K562 (cell line): ENCODE results near the gene TNPO2. TPM values are rescaled to one million over a fixed set of nuclear protein-coding genes. Genes with fewer than 3 reads are reported as not detected.
A peak's percentile ranks its signal among the peaks of the same experiment; 100 is the strongest.

Experiments
- ATAC-seq: fragments of 200-7000 bp; cut with Tn5 transposase; 3 replicates; pipeline ENCODE4 v1.9.1; 2020; ENCODE audit warnings: moderate library complexity
- BruUV-seq: library from RNA; stranded (reverse); fragments of 400-500 nt; replicated peaks from 2 replicates; lab custom pipeline; 2021; lab: Mats Ljungman, UMichigan
- CTCF ChIA-PET: fragments of 300-600 bp; formaldehyde crosslinking; extraction: SDS; loops from one replicate; lab custom pipeline; 2021; ENCODE audit warnings: low intra/inter-chr PET ratio; lab: Yijun Ruan, JAX
- POLR2A ChIA-PET: fragments of 300-600, 350-650 bp; sonication (Branson Sonifier 250); formaldehyde crosslinking; extraction: SDS; loops from one replicate; lab custom pipeline; 2021; ENCODE audit warnings: antibody characterized with exemption, inconsistent platforms; lab: Yijun Ruan, JAX
- DNase-seq, 4 experiments: peaks; one replicate each; pipeline versions ENCODE4 v3.0.0 to v3.0.0-alpha.2; 2011 to 2018; ENCODE audit warnings: low spot score in 3 of 4, mixed read lengths in 3 of 4; ENCODE audit errors: extremely low read depth in 1 of 4
- FAIRE-seq: peaks from 2 replicates; lab custom pipeline; 2011; peaks lifted over from hg19 to GRCh38; lab: Jason Lieb, UNC
- H2AFZ ChIP-seq: 2 replicates; pipeline ENCODE4 v1.6.0; 2011; ENCODE audit warnings: low read depth, low read length, control low read depth, inconsistent platforms
- H3K27ac ChIP-seq: fragments of 200-600 bp; 3 replicates; pipeline ENCODE4 v1.8.0; 2011; ENCODE audit warnings: low read depth, mild to moderate bottlenecking, control low read depth, inconsistent platforms, low read length, moderate library complexity, mixed read lengths; ENCODE audit errors: extremely low read depth
- H3K27me3 ChIP-seq, 2 experiments: fragments of 300-600 bp in 1 of 2; 2 replicates in 1 of 2; 3 replicates in 1 of 2; pipeline versions ENCODE4 v1.6.0 to v1.8.0; 2011; ENCODE audit warnings: inconsistent platforms in 2 of 2, low read length in 2 of 2, mild to moderate bottlenecking in 1 of 2, mixed read lengths in 1 of 2, moderate library complexity in 1 of 2; ENCODE audit not compliant: control insufficient read depth in 2 of 2, insufficient read depth in 2 of 2
- H3K36me3 ChIP-seq: fragments of 300-600 bp; 3 replicates; pipeline ENCODE4 v1.8.0; 2011; ENCODE audit warnings: mild to moderate bottlenecking, low read length, inconsistent platforms; ENCODE audit not compliant: control insufficient read depth, insufficient read depth
- H3K4me1 ChIP-seq, 2 experiments: fragments of 200-600 bp in 1 of 2; replicated peaks in 1 of 2; 2 replicates in 1 of 2; 3 replicates in 1 of 2; pipeline versions ENCODE4 v1.5.1 to v1.8.0; 2011; ENCODE audit warnings: inconsistent platforms in 2 of 2, low read length in 2 of 2, mild to moderate bottlenecking in 1 of 2, mixed read lengths in 1 of 2, moderate library complexity in 1 of 2; ENCODE audit not compliant: control insufficient read depth in 2 of 2, insufficient read depth in 2 of 2
- H3K4me2 ChIP-seq: 2 replicates; pipeline ENCODE4 v1.6.1; 2011; ENCODE audit warnings: low read length, control low read depth, inconsistent platforms, mixed read lengths; ENCODE audit not compliant: insufficient read depth
- H3K4me3 ChIP-seq: fragments of 200-600 bp; sonication (generic), shearing (Covaris generic); 2 replicates; pipeline ENCODE4 v1.5.1; 2016; ENCODE audit warnings: control low read depth, inconsistent platforms
- H3K79me2 ChIP-seq: fragments of 200-600 bp; 3 replicates; pipeline ENCODE4 v1.8.0; 2011; ENCODE audit warnings: low read length, inconsistent platforms; ENCODE audit not compliant: control insufficient read depth, insufficient read depth
- H3K9ac ChIP-seq, 2 experiments: 2 replicates each; pipeline versions ENCODE4 v1.6.0 to v1.6.1; 2011; ENCODE audit warnings: low read depth in 2 of 2, low read length in 2 of 2, control low read depth in 1 of 2, inconsistent platforms in 1 of 2, mild to moderate bottlenecking in 1 of 2, mixed read lengths in 1 of 2; ENCODE audit not compliant: insufficient read depth in 1 of 2
- H3K9me1 ChIP-seq: one replicate; pipeline ENCODE4 v1.6.0; 2011; ENCODE audit warnings: inconsistent platforms, mild to moderate bottlenecking, low read length, moderate library complexity; ENCODE audit not compliant: control insufficient read depth, insufficient read depth
- H3K9me3 ChIP-seq: replicated peaks from 2 replicates; pipeline ENCODE4 v1.5.1; 2011; ENCODE audit warnings: low read depth, low read length, inconsistent platforms; ENCODE audit not compliant: control insufficient read depth, insufficient read depth
- H4K20me1 ChIP-seq: replicated peaks from 2 replicates; pipeline ENCODE4 v1.6.1; 2011; ENCODE audit warnings: low read length, inconsistent platforms, mixed read lengths; ENCODE audit not compliant: control insufficient read depth, insufficient read depth
- CSDE1 ChIP-seq, 2 experiments: fragments of 450-650 bp; IDR thresholded peaks; 2 replicates each; pipeline ENCODE4 v1.6.1; 2016; ENCODE audit warnings: mild to moderate bottlenecking in 1 of 2
- ETS1 ChIP-seq: conservative IDR thresholded peaks from 2 replicates; pipeline ENCODE4 v1.6.1; 2011; ENCODE audit warnings: low read depth, mild to moderate bottlenecking, low read length; ENCODE audit not compliant: control insufficient read depth
- NRF1 ChIP-seq, 2 experiments: fragments of 450-650 bp; IDR thresholded peaks in 1 of 2; conservative IDR thresholded peaks in 1 of 2; 2 replicates each; pipeline ENCODE4 v1.6.1; 2014; ENCODE audit warnings: mild to moderate bottlenecking in 2 of 2
- SIX5 ChIP-seq, 2 experiments: IDR thresholded peaks; 2 replicates each; pipeline ENCODE4 v1.6.1; 2011; ENCODE audit warnings: low read length in 2 of 2, borderline replicate concordance in 1 of 2, low read depth in 1 of 2, mild to moderate bottlenecking in 1 of 2, moderate library complexity in 1 of 2; ENCODE audit not compliant: insufficient read depth in 1 of 2
- TCF15 ChIP-seq: fragments of 250-450 bp; sonication (Bioruptor Pico); IDR thresholded peaks from 2 replicates; pipeline ENCODE4 v1.8.0; 2022; ENCODE audit warnings: moderate library complexity, mild to moderate bottlenecking, inconsistent platforms
- TFAM ChIP-seq: fragments of 250-450 bp; sonication (Bioruptor Pico); conservative IDR thresholded peaks from 2 replicates; pipeline ENCODE4 v1.5.0; 2021; ENCODE audit warnings: mild to moderate bottlenecking, moderate library complexity
- XRCC5 ChIP-seq: fragments of 200-400 bp; formaldehyde crosslinking; IDR thresholded peaks from 2 replicates; pipeline ENCODE4 v1.6.1; 2017; ENCODE audit warnings: low read depth, mild to moderate bottlenecking, low read length
- ZNF780A ChIP-seq: fragments of 250-450 bp; sonication (Bioruptor Pico); IDR thresholded peaks from 2 replicates; pipeline ENCODE4 v1.5.0; 2021; ENCODE audit warnings: mild to moderate bottlenecking
- WGBS: fragments of 100-300 bp; shearing (Covaris generic); methylation state at CpG from one replicate; pipeline ENCODE4 v1.1.6; 2016; ENCODE audit warnings: low coverage, mixed read lengths; ENCODE audit not compliant: insufficient coverage; ENCODE audit errors: missing lambda C conversion rate; 5-methylcytosine and 5-hydroxymethylcytosine counted together
- in situ Hi-C: fragments of 300-500 bp; cut with MboI; formaldehyde crosslinking; loops from 4 replicates; pipeline ENCODE4 v1.15.0; 2018; ENCODE audit warnings: inconsistent platforms, mixed read lengths
- intact Hi-C: fragments of 100-400 bp; cut with micrococcal nuclease; formaldehyde crosslinking; loops from 2 replicates; pipeline ENCODE4 v1.14.2; 2022
- polyA plus RNA-seq, 8 experiments: library from polyadenylated mRNA; depleted of rRNA in 4 of 8; stranded (reverse) in 5 of 8; unstranded in 3 of 8; fragments of >200 nt; fragmentation: Nextera tagmentation in 2 of 8; fragmentation: Illumina TruSeq in 1 of 8; extraction: Ambion mirVana in 2 of 8; extraction: Trizol in 1 of 8; gene quantifications; 2 replicates each; pipeline versions ENCODE4 v1.2.1 to v1.2.3, GENCODE V29; 2011 to 2014; ENCODE audit warnings: inconsistent platforms in 1 of 8, missing spikeins in 1 of 8
- total RNA-seq, 7 experiments: library from RNA; depleted of rRNA in 6 of 7; stranded (reverse); fragments of >200 nt in 6 of 7; fragmentation: Illumina TruSeq in 2 of 7; extraction: Trizol in 2 of 7; gene quantifications; 2 replicates each; pipeline versions ENCODE4 v1.2.1 to v1.2.3, GENCODE V29; 2011 to 2021; ENCODE audit warnings: low replicate concordance in 1 of 7
- TF ChIP-seq, protein P1 (sequence below): sonication (generic); formaldehyde crosslinking; IDR thresholded peaks from 2 replicates; pipeline ENCODE4 v1.8.0; 2022; ENCODE audit warnings: mild to moderate bottlenecking, missing genetic modification reagents
- TF ChIP-seq, protein P2 (sequence below): sonication (generic); formaldehyde crosslinking; IDR thresholded peaks from 2 replicates; pipeline ENCODE4 v1.5.0; 2020; ENCODE audit warnings: missing genetic modification reagents
- TF ChIP-seq, protein P3 (sequence below), 2 experiments: IDR thresholded peaks; 2 replicates each; pipeline ENCODE4 v1.6.1; 2012; ENCODE audit warnings: improper control_type of control experiment in 2 of 2, low read depth in 2 of 2, low read length in 2 of 2, borderline replicate concordance in 1 of 2

TNPO2 gene
- total and polyA plus RNA-seq, 9 of the 15 experiments (the other 6 are each of a cell fraction or from before 2014, with no cell fraction given), result 6.0 to 126 (median 53.8) TPM

DNA sequence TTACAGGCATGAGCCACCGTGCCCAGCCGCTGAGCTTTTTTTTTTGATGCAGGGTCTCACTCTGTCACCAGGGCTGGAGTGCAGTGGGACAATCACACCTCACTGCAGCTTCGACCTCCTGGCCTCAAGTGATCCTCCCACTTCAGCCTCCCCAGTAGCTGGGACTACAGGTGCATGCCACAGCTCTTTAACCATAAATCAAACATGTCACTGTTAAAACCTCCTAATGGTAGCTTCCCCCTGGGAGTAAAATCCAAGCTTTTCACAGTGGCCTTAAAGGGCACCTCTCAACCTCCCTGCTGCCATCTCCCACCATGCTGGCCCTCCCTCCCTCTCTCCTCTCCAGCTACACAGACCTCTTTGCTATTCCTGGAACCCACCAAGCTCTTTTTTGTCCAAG, 37.9 kb downstream of the TNPO2 start (continued):
- TF ChIP-seq, protein P1, sequence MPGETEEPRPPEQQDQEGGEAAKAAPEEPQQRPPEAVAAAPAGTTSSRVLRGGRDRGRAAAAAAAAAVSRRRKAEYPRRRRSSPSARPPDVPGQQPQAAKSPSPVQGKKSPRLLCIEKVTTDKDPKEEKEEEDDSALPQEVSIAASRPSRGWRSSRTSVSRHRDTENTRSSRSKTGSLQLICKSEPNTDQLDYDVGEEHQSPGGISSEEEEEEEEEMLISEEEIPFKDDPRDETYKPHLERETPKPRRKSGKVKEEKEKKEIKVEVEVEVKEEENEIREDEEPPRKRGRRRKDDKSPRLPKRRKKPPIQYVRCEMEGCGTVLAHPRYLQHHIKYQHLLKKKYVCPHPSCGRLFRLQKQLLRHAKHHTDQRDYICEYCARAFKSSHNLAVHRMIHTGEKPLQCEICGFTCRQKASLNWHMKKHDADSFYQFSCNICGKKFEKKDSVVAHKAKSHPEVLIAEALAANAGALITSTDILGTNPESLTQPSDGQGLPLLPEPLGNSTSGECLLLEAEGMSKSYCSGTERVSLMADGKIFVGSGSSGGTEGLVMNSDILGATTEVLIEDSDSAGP (CRISPR knock-in tag), result no peak
- TF ChIP-seq TFAM (CRISPR knock-in tag), result no peak
- no peak for TF ChIP-seq XRCC5
- TF ChIP-seq CSDE1 (IDR thresholded peaks at IDR 0.05), result no peak
- TF ChIP-seq, protein P2, sequence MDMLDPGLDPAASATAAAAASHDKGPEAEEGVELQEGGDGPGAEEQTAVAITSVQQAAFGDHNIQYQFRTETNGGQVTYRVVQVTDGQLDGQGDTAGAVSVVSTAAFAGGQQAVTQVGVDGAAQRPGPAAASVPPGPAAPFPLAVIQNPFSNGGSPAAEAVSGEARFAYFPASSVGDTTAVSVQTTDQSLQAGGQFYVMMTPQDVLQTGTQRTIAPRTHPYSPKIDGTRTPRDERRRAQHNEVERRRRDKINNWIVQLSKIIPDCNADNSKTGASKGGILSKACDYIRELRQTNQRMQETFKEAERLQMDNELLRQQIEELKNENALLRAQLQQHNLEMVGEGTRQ, result no peak

DNA sequence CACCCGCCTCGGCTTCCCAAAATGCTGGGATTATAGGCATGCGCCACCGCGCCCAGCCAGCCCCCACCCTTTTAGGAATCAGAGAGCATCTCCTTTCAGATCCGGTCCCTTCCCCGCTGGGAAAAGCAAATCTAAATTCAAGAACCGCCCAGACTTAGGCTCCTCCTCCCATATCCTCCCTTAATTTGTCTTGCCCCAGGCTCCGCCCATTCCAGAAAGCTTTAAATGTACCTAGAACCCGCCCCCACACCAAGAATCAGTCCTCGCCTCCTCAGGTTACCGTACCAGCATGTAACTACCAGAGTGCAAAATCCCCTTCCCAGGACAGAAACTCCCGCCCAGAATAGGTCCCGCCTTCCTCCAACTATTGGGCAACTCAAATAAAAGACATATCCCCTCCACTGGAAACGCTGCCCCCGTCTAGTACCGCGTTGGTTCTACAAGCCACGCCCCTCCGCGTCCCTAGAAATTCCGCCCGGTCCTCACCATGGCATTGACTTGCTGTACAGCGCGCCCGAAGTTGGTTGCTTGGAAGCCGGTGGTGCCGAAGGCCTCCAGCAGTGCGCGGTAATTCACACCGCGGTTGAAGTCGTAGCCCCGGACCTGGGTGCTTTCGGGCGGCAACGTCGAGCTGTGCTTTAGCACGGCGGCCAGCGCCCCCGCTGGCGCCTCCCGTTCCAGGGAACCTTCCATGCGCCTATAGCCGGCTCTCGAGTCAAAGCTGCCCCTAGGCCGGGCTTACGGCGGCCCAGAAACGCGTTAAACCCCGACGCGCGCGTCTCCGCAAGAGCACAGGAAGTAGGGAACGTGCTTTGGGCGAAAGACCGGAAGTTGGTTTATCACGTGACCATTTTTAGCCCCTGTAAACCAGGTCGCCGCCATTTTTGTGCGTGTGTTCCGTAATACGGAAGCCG, 42.4 kb downstream of the TNPO2 start, which contains the start of gene DHPS:
Gene DHPS (minus strand): TSS at position 807 of the 914 bp plus-strand sequence. CDS start 114 bp downstream, at position 693.
- TSS peak; percentile 76 for BruUV-seq
- CTCF ChIA-PET, result no interaction called here
- Histone ChIP-seq H2AFZ (peak within 1 kb of the TSS; percentile 96), H3K9me1 (no peaks in the 10 kb centered on the region), H3K27ac (peak within 1 kb of the TSS; percentile 98), H3K4me1 (peaks cover 0 to 19% of the 10 kb centered on the region in 2 experiments; a peak in 3 of 5 replicates), H4K20me1 (no peaks in the 10 kb centered on the region; the same call in 1 of the 2 replicates), H3K9me3 (no peaks in the 10 kb centered on the region), H3K4me2 (peak within 1 kb of the TSS; percentile 98), H3K4me3 (peak within 1 kb of the TSS; percentile 68), H3K27me3 (no peaks in the 10 kb centered on the region), H3K79me2 (peaks cover 13% of the 10 kb centered on the region), H3K36me3 (peaks cover 38% of the 10 kb centered on the region), H3K9ac (peak within 1 kb of the TSS; percentile 97)
- 1% methylated on average over 66 of the region's 68 CpGs for WGBS
- POLR2A ChIA-PET, result interaction anchor here (0.6 to 4.7 kb wide), 18 partner anchors 10 to 510 kb away, joined by 3 to 39 read pairs (median 4); partner anchors contain the start of genes BEST2, FBXW9 and JUNB
- peak; percentile 94 for FAIRE-seq
- ATAC-seq, result peak; percentile 90
- DNase-seq, result peak; percentile 85 to 99 (median 90)
- in situ Hi-C loops (no loop called here), intact Hi-C loops (no loop called here)
- TF ChIP-seq NRF1 (conservative IDR thresholded peaks at IDR 0.05 in 1 of 2, IDR thresholded peaks at IDR 0.05 in 1 of 2), result peak; percentile 58 to 67
- TF ChIP-seq ETS1, result peak; percentile 50; the same call in 1 of the 2 replicates
- TF ChIP-seq ZNF780A (CRISPR knock-in tag), result no peak
- TF ChIP-seq TCF15 (CRISPR knock-in tag), result no peak
- TF ChIP-seq, protein P3, sequence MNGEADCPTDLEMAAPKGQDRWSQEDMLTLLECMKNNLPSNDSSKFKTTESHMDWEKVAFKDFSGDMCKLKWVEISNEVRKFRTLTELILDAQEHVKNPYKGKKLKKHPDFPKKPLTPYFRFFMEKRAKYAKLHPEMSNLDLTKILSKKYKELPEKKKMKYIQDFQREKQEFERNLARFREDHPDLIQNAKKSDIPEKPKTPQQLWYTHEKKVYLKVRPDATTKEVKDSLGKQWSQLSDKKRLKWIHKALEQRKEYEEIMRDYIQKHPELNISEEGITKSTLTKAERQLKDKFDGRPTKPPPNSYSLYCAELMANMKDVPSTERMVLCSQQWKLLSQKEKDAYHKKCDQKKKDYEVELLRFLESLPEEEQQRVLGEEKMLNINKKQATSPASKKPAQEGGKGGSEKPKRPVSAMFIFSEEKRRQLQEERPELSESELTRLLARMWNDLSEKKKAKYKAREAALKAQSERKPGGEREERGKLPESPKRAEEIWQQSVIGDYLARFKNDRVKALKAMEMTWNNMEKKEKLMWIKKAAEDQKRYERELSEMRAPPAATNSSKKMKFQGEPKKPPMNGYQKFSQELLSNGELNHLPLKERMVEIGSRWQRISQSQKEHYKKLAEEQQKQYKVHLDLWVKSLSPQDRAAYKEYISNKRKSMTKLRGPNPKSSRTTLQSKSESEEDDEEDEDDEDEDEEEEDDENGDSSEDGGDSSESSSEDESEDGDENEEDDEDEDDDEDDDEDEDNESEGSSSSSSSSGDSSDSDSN (IDR thresholded peaks at IDR 0.05; ENCODE audit: borderline replicate concordance in 1 of 2, low read depth in 2 of 2, low read length in 2 of 2), result peak in 1 of 2 experiments; percentile 83; a peak in 2 of 4 replicates
- peak; percentile 30 to 32; a peak in 2 of 4 replicates for TF ChIP-seq SIX5 (IDR thresholded peaks at IDR 0.05; ENCODE audit: borderline replicate concordance in 1 of 2, insufficient read depth in 1 of 2, low read depth in 1 of 2, low read length in 2 of 2)
